ENCODE results near the gene ETV1. TPM values are rescaled to one million over a fixed set of nuclear protein-coding genes. Genes with fewer than 3 reads are reported as not detected.
A peak's percentile ranks its signal among the peaks of the same experiment; 100 is the strongest.

ETV1 gene
- total and polyA plus RNA-seq, 9 of the 15 experiments (the other 6 are each of a cell fraction or from before 2014, with no cell fraction given): 7.2 to 27.4 (median 14.0) TPM

- no peak for TF ChIP-seq ZBTB9 (CRISPR knock-in tag; IDR thresholded peaks at IDR 0.05)
- no peak for TF ChIP-seq ARNT (IDR thresholded peaks at IDR 0.05)
- peak; percentile 90; the same call in 1 of the 2 replicates for TF ChIP-seq ZNF395 (CRISPR knock-in tag; IDR thresholded peaks at IDR 0.05)
- no peak for TF ChIP-seq COPS2 (conservative IDR thresholded peaks at IDR 0.05)
- TF ChIP-seq POLR2A (conservative IDR thresholded peaks at IDR 0.05): no peak
- no peak for TF ChIP-seq HDAC3 (IDR thresholded peaks at IDR 0.05; ENCODE audit: borderline replicate concordance, partially characterized antibody)
- no peak for TF ChIP-seq NFIX (CRISPR knock-in tag; IDR thresholded peaks at IDR 0.05; ENCODE audit: low read depth)
- TF ChIP-seq ZNF263 (CRISPR knock-in tag; IDR thresholded peaks at IDR 0.05; ENCODE audit: borderline replicate concordance): no peak
- no peak for TF ChIP-seq MGA (IDR thresholded peaks at IDR 0.05)
- TF ChIP-seq ZBED1 (IDR thresholded peaks at IDR 0.05): no peak
- no peak for TF ChIP-seq PREB (CRISPR knock-in tag; IDR thresholded peaks at IDR 0.05)
- no peak for TF ChIP-seq SMARCC2 (IDR thresholded peaks at IDR 0.05; ENCODE audit: low read depth)
- peak; percentile 90; the same call in 1 of the 2 replicates for TF ChIP-seq KLF6 (CRISPR knock-in tag; IDR thresholded peaks at IDR 0.05; ENCODE audit: borderline replicate concordance)
These were observed 140.1 kb downstream of the ETV1 start (continued) for GRCh38 chr7:13849163-13849892.
